NCI-H2171 treated with DMSO at 0.1 percent for 48 hours (cell line): ENCODE data around the gene ZYG11A.

Experiments used
- DNase-seq: peaks from one replicate; lab custom pipeline; 2025; lab: John Stamatoyannopoulos, UW

Gene ZYG11A

DNA sequence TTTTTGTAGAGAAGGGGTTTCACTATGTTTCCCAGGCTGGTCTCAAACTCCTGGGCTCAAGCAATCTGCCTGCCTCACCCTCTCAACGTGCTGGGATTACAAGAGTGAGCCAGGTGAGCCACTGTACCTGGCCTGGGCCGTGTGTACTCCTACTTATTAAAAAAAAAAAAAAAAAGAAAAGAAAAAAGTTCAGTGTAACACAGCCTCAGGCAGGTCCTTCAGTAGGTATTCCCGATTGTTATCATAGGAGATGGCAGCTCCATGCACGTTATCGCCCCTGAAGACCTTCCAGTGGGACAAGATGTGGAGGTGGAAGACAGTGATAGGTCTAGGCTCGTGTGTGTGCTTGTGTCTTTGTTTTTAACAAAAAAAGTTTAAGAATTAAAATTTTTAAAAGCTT is 75.6 kb downstream of the ZYG11A start:
- DNase-seq = no peak

DNA sequence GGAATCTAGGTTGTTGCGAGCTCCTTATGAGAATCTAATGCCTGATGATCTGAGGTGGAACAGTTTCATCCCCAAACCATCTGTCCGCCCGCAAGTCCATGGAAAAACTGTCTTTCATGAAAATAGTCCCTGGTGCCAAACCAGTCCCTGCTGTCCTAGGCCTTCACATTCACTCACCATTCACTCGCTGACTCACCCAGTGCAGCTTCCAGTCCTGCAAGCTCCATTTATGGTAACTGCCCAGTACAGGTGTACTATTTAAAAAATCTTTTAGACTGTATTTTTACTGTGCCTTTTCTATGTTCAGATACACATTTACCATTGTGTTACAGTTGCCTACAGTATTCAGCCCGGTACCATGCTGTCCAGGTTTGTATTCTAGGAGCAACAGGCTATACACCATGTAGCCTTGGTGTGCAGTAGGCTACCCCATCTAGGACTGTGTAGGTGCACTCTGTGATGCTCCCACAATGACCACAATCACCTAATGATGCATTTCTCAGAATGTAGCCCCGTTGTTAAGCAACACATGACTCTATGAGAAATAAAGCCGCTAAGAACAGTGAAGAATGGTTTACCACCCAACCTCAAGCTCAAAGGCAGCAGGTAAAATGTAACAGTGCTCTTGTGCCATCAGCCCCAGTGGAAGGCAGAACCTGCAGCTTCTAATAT is 76.6 kb downstream of the ZYG11A start:
- DNase-seq = no peak

DNA sequence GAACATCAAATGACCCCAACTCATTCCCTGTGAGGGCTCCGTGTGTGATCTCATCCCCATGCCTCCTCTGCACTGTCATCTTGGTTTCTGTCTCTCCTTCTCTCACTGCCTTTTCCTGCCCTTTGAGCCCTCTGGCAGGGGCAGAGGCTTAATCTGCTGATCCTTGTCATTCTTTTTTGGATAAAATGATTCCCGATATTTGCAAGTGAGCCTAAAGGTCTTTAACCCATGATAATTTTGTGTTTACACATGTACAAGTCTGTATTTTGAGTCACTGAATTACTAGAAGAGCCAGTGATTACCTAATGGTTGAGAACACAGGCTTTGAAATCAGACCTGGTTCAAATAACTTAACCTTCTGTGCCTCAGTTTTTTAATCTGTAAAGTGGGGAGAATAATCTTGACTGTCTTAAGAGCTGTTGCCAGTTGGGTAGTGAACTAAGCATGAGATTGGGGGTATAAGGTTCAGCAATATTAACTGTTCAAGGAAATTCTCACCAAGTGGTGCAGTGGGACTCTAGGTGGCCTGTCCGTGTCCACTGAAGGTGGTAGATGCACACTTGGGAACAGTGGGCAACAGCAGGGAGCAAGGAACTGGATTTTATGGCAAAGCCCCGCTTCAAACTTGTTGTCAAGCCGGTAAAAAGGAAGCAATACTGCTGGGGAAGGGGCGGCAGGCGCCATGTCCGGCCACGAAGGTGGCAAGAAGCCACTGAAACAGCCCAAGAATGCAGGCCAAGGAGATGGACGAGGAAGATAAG is 77.3 kb downstream of the ZYG11A start:
- DNase-seq = no peak

DNA sequence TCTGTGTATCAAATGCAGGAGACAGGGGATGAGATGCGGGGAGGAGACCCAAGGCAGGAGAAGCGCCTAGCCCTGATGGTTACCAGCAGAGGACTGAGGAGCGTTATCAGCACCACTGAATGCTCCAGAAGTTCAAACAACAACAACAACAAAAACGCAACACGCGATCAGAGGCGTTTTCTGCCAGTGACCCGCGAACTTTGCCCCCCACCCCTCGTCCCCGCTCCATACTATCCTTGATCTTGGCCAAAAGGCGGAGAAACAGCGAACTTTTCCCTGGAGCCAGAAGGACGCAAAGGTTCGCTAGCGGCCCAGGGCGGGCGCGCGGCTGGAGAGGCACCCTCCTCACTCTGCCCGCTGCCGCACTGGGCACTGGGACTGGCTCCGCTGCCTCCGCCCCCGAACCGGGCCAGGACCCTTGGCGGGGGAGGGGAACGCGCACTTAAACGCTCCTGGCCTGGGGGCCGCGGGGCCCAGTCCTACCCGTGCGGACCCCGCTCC is 78.3 kb downstream of the ZYG11A start:
- DNase-seq = no peak

DNA sequence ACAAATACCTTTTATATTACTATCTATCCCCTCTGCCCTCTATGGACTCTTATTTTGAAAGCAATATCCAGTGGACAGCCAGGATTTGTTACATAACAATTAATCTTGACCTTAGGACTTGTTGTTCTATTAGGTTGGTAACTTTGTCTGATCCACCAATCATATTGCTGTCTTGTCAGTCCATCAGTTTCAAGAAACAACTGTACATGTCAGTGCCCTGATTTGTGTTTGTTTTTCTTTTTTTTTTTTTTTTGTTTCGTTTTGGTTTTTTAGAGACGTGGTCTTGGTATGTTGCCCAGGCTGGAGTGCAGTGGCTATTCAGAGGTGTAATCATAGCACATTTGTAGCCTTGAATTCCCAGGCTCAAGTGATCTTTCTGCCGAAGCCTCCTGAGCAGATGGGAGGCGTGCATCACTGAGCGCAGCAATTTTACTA is 83.0 kb downstream of the ZYG11A start:
- DNase-seq = peak; percentile 51

DNA sequence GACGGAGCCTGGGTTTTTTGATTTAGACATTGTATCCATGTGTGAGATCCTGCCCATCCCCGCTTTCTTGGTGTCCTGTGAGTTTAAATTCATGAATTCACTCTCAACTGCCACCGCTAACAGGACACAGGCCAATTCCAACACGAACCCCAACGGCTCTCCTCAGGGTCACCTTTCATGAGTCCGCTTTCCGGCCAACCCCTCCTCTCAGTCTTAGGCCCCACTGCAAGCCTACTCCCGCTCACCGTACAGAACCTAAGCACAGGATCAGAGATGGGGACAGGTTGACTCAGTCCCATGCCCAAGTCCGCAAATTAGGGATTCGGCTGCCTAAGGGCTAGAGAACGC is 84.3 kb downstream of the ZYG11A start:
- no peak for DNase-seq

DNA sequence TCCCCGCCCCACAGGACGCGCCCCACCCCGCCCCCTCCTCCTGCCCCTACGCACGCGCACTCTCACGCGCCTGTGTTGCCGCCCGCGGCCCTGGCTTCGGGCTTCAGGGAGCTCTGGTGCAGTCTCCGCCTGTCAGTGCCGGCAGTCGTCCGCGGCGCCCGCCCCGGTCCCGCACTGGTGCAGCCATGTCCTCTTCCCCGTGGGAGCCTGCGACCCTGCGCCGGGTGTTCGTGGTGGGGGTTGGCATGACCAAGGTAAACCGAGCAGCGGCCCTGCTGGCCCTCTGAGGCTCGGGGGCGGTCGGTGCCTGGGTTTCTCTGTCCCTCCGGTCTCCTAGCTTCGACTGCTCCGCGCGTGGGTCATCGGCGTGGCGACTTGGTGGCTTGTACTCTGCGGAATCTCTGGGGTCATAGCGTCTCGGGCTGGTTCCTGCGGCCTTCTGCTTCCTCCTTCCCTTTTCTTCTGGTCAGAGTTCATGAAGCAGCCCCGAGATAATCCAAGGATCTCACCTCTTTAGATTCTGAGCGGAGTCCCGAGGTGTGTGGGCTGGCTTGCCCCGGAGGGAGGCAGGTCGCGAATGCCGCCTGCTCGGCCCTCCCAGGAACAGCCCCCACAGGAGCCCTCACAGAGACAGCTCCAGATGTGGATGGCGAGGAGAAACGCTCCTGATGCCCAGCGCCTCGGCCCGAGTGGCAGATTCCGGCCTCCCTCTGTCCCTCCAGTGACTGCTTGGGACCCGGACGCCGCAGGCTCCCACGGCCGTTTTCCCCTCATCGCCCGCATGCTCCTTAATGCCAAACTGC is 84.9 kb downstream of the ZYG11A start, which contains the start of gene SCP2:
SCP2 (plus strand) TSS at position 65 of the 803 bp plus-strand sequence; CDS start at position 186, 121 bp downstream.
- DNase-seq = peak; percentile 71

DNA sequence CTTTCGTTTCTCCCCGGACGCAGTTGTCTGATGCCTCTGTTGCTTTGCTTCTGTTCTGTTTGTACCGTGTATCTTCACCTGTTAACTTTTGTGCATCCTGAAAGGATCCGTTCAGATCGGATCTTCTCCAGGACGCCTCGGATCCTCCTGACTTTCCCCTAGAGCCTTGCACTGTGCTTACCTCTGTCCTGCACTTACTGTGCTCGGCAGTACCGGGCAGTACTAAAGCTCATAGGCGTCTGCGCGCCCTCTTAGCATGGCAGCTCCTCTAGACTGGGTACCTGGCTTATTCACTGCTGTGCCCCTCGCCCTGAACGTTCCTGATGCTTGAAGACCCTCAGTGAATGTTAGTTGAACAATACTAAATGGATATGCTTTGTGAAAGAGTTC is 85.5 kb downstream of the ZYG11A start:
- no peak for DNase-seq

DNA sequence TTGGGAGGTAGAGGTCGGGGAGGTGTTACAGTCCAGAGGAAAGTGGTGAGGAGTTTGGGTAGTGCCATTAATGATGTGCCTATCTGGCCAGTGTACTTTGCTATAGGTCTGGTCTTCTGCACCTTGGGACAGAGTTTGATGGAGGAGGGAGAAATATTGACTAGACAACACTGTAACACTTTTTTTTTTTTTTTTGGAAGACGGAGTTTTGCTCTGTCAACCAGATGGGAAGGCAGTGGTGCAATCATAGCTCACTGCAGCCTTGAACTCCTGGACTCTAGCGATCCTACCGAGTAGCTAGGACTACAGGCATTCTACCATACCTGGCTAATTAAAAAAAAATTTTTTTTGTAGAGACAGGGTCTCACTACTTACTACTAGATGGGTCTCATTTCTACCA is 86.5 kb downstream of the ZYG11A start:
- DNase-seq = no peak

- no peak for DNase-seq
These were observed 95.0 kb downstream of the ZYG11A start for GRCh38 chr1:52937433-52938182.

DNA sequence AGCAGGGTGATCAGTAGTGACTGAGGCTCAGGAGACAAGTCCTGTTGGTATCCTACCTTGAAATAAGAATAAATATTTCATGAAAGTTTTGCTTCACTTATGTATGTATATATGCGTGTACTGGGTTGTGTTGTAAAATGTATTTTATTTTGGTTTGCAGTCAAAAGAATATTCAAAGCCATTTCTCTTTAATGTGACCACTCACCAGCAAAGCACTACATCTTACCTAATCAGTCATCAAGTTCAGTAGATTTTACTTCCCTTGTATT is 95.6 kb downstream of the ZYG11A start:
- DNase-seq = no peak

DNA sequence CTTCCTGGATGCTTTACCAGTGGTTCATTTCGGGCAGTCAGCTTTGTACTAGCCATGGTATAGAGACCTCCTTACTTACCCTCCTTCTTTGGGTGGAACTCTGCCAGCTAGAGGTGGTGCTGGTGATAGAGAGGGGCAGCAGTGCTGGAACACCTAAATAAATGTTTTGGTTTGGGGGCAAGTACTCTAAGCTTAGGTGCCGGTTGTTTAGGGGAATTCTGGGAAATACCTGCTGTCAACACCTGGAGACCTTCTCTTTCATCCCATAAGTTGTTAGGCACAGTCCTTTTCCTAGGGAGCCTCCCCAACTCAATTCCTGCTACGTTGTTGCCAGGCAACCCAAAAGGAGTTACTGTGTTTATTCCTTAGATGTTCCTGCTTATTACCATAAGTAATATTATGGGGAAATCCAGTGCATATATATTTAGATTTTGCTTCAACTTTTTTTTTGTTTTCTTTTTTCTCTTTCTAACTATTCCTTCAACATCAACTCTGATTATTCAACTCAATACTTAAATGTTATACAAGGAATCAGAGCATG is 101.4 kb downstream of the ZYG11A start:
- no peak for DNase-seq

- no peak for DNase-seq
These were observed 102.0 kb downstream of the ZYG11A start for GRCh38 chr1:52944566-52944965.
